22Rv1 (cell line): Measurements from ENCODE around the gene GPC5.

ENCODE experiments used
- ZFX ChIP-seq: fragments of 450-650 bp; IDR thresholded peaks from 2 replicates; pipeline ENCODE4 v1.6.1; 2017; ENCODE audit warnings: antibody characterized with exemption, borderline replicate concordance
- TF ChIP-seq, protein P1 (sequence below): fragments of 450-650 bp; IDR thresholded peaks from 2 replicates; pipeline ENCODE4 v1.5.1; 2017; ENCODE audit warnings: mild to moderate bottlenecking

DNA sequence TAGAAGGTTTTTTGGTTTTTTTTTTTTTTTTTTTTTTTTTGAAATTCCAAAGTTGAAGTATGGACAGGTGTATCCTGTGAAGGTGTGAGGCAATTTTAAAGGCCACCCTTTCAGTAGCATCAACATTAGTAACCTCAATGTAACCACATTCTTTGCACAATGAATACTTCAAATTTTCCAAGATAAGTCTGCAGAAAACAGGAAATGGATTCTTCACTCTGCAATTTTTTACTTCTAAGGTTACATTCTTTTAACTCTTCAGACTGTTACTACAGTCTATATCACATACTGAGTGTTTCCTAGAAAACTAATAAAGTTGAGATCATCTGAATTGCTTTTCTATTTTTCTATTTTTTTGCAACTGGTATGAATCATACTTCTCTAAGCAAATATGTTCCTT is 1259.1 kb downstream of the GPC5 start:
- TF ChIP-seq, protein P1, sequence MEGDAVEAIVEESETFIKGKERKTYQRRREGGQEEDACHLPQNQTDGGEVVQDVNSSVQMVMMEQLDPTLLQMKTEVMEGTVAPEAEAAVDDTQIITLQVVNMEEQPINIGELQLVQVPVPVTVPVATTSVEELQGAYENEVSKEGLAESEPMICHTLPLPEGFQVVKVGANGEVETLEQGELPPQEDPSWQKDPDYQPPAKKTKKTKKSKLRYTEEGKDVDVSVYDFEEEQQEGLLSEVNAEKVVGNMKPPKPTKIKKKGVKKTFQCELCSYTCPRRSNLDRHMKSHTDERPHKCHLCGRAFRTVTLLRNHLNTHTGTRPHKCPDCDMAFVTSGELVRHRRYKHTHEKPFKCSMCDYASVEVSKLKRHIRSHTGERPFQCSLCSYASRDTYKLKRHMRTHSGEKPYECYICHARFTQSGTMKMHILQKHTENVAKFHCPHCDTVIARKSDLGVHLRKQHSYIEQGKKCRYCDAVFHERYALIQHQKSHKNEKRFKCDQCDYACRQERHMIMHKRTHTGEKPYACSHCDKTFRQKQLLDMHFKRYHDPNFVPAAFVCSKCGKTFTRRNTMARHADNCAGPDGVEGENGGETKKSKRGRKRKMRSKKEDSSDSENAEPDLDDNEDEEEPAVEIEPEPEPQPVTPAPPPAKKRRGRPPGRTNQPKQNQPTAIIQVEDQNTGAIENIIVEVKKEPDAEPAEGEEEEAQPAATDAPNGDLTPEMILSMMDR: no peak
- no peak for TF ChIP-seq ZFX
